Stimulated activated CD4-positive, alpha-beta T cell treated with anti-CD3 and anti-CD28 coated beads, Interleukin-15, amount 100 ng/mL, for 1 hour (primary cell): ENCODE measurements around the gene RILP.
A peak's percentile ranks its signal among the peaks of the same experiment; 100 is the strongest.

ENCODE experiments used
- DNase-seq, 2 donors: peaks; one replicate each; pipeline ENCODE4 v3.0.0-alpha.2; 2020; ENCODE audit warnings: low read depth in 1 of 2, low spot score in 1 of 2

The RILP gene

GRCh38 chr17:1648173-1648962 is 1.3 kb downstream of the RILP start:
- no peak for DNase-seq

- no peak for DNase-seq
Observed at GRCh38 chr17:1647802-1648171, 1.9 kb downstream of the RILP start.

- DNase-seq: no peak
Observed at GRCh38 chr17:1646199-1646875, 3.3 kb downstream of the RILP start.

- no peak for DNase-seq
Observed at GRCh38 chr17:1645207-1646171, 4.2 kb downstream of the RILP start, which contains the start of gene SCARF1. TSS of gene SCARF1 (minus strand) at chr17:1645732. CDS start at chr17:1645697, 35 bp downstream.

- DNase-seq: no peak
Observed at GRCh38 chr17:1644493-1645206, 5.0 kb downstream of the RILP start.

GRCh38 chr17:1643999-1644492 is 5.6 kb downstream of the RILP start:
- DNase-seq: no peak

GRCh38 chr17:1643293-1643998 is 6.2 kb downstream of the RILP start:
- peak in 1 of 2 donors; percentile 39 for DNase-seq

GRCh38 chr17:1641065-1641403 is 8.6 kb downstream of the RILP start:
- no peak for DNase-seq

GRCh38 chr17:1640329-1641064 is 9.2 kb downstream of the RILP start:
- no peak for DNase-seq

GRCh38 chr17:1639549-1640180 is 10.0 kb downstream of the RILP start:
- DNase-seq: no peak

GRCh38 chr17:1638624-1639300 is 10.9 kb downstream of the RILP start:
- DNase-seq: no peak

GRCh38 chr17:1638171-1638590 is 11.5 kb downstream of the RILP start:
- DNase-seq: no peak

- DNase-seq: no peak
Observed at GRCh38 chr17:1636732-1637285, 12.9 kb downstream of the RILP start.

- no peak for DNase-seq
Observed at GRCh38 chr17:1635675-1636465, 13.8 kb downstream of the RILP start.

- DNase-seq: no peak
Observed at GRCh38 chr17:1634841-1635650, 14.6 kb downstream of the RILP start.

- DNase-seq: no peak
Observed at GRCh38 chr17:1630662-1631061, 19.0 kb downstream of the RILP start.
